ENCODE data around the gene VAT1. TPM values are rescaled to one million over a fixed set of nuclear protein-coding genes. Genes with fewer than 3 reads are reported as not detected.

The VAT1 gene
- total and polyA plus RNA-seq, 2 of the 13 experiments (the other 11 are each of a cell fraction or from before 2014, with no cell fraction given), result 143 to 205 TPM

DNA sequence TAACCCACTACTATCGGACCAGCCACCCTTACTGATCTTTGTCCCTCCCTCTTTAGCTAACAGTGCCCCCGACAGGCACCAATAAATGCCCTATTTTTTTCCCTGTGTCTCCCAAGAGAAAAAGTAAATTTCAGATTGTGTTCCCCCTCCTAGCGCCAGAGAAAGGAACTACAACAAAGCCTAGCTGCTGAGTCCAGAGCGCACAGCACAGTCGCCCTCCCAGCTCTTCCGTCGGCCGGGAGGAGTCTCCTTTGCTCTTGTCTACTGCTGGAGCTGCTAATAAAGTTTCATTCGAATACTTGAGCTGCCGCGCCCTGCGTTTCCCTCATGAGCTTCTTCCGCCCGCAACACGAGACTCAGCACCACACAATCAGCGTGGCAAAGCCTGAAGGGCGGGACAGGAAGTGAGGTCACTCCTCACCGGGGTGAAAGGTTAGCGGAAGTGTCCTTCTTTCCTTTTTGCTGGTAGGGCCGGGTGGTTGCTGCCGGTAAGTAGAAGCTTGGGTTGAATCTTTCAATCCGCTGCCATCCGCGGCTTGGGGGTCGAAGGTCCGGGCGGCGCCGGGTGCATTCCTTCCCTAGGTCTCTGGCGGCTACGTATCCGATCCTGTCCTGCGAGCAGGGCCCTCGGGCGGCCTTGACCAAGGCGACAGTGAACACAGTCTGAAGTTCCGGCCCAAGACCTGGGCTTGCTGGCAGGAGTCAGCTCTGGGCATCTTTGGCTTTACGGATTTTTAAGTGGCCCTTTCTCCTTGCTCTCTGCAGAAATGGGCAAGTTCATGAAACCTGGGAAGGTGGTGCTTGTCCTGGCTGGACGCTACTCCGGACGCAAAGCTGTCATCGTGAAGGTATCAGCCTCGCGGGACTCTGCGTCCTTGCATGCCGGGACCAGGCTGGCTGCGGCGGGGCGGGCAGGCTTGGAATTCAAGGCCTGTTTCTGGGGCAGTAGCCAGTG is 23.9 kb downstream of the VAT1 start, which contains the start of gene RPL27 (continued):
- TF ChIP-seq, protein P1, sequence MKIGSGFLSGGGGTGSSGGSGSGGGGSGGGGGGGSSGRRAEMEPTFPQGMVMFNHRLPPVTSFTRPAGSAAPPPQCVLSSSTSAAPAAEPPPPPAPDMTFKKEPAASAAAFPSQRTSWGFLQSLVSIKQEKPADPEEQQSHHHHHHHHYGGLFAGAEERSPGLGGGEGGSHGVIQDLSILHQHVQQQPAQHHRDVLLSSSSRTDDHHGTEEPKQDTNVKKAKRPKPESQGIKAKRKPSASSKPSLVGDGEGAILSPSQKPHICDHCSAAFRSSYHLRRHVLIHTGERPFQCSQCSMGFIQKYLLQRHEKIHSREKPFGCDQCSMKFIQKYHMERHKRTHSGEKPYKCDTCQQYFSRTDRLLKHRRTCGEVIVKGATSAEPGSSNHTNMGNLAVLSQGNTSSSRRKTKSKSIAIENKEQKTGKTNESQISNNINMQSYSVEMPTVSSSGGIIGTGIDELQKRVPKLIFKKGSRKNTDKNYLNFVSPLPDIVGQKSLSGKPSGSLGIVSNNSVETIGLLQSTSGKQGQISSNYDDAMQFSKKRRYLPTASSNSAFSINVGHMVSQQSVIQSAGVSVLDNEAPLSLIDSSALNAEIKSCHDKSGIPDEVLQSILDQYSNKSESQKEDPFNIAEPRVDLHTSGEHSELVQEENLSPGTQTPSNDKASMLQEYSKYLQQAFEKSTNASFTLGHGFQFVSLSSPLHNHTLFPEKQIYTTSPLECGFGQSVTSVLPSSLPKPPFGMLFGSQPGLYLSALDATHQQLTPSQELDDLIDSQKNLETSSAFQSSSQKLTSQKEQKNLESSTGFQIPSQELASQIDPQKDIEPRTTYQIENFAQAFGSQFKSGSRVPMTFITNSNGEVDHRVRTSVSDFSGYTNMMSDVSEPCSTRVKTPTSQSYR (CRISPR knock-in tag; IDR thresholded peaks at IDR 0.05; ENCODE audit: borderline replicate concordance), result no peak
- TF ChIP-seq CCDC6 (CRISPR knock-in tag; IDR thresholded peaks at IDR 0.05) (peak; percentile 93; the same call in 1 of the 2 replicates), HMGA1 (CRISPR knock-in tag; conservative IDR thresholded peaks at IDR 0.05) (no peak), ZNF670 (CRISPR knock-in tag; IDR thresholded peaks at IDR 0.05; ENCODE audit: borderline replicate concordance) (peak; percentile 99), HNRNPUL1 (IDR thresholded peaks at IDR 0.05; ENCODE audit: low read depth, low read length) (no peak), ZFP41 (CRISPR knock-in tag; IDR thresholded peaks at IDR 0.05; ENCODE audit: borderline replicate concordance) (0 out of 2 replicates have a peak, but pooled peaks have one; percentile 58), PCBP1 (IDR thresholded peaks at IDR 0.05; ENCODE audit: borderline replicate concordance, low read depth, low read length) (peak; percentile 85; the same call in 1 of the 2 replicates), MEIS1 (CRISPR knock-in tag; IDR thresholded peaks at IDR 0.05; ENCODE audit: borderline replicate concordance) (peak; percentile 84), ZNF235 (CRISPR knock-in tag; IDR thresholded peaks at IDR 0.05; ENCODE audit: borderline replicate concordance) (0 out of 2 replicates have a peak, but pooled peaks have one; percentile 75), ZNF792 (CRISPR knock-in tag; IDR thresholded peaks at IDR 0.05) (peak; percentile 99), ZNF768 (CRISPR knock-in tag; IDR thresholded peaks at IDR 0.05) (peak; percentile 70), ZNF468 (CRISPR knock-in tag; IDR thresholded peaks at IDR 0.05) (peak; percentile 90; the same call in 1 of the 2 replicates), RBM39 (IDR thresholded peaks at IDR 0.05; ENCODE audit: low read depth, low read length, poor library complexity, severe bottlenecking) (peak; percentile 98), MIER2 (CRISPR knock-in tag; IDR thresholded peaks at IDR 0.05) (peak; percentile 89), ZNF230 (CRISPR knock-in tag; IDR thresholded peaks at IDR 0.05) (peak; percentile 93)
- TF ChIP-seq, protein P2, sequence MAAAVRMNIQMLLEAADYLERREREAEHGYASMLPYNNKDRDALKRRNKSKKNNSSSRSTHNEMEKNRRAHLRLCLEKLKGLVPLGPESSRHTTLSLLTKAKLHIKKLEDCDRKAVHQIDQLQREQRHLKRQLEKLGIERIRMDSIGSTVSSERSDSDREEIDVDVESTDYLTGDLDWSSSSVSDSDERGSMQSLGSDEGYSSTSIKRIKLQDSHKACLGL (CRISPR knock-in tag; IDR thresholded peaks at IDR 0.05), result peak; percentile 92
- TF ChIP-seq, protein P3, sequence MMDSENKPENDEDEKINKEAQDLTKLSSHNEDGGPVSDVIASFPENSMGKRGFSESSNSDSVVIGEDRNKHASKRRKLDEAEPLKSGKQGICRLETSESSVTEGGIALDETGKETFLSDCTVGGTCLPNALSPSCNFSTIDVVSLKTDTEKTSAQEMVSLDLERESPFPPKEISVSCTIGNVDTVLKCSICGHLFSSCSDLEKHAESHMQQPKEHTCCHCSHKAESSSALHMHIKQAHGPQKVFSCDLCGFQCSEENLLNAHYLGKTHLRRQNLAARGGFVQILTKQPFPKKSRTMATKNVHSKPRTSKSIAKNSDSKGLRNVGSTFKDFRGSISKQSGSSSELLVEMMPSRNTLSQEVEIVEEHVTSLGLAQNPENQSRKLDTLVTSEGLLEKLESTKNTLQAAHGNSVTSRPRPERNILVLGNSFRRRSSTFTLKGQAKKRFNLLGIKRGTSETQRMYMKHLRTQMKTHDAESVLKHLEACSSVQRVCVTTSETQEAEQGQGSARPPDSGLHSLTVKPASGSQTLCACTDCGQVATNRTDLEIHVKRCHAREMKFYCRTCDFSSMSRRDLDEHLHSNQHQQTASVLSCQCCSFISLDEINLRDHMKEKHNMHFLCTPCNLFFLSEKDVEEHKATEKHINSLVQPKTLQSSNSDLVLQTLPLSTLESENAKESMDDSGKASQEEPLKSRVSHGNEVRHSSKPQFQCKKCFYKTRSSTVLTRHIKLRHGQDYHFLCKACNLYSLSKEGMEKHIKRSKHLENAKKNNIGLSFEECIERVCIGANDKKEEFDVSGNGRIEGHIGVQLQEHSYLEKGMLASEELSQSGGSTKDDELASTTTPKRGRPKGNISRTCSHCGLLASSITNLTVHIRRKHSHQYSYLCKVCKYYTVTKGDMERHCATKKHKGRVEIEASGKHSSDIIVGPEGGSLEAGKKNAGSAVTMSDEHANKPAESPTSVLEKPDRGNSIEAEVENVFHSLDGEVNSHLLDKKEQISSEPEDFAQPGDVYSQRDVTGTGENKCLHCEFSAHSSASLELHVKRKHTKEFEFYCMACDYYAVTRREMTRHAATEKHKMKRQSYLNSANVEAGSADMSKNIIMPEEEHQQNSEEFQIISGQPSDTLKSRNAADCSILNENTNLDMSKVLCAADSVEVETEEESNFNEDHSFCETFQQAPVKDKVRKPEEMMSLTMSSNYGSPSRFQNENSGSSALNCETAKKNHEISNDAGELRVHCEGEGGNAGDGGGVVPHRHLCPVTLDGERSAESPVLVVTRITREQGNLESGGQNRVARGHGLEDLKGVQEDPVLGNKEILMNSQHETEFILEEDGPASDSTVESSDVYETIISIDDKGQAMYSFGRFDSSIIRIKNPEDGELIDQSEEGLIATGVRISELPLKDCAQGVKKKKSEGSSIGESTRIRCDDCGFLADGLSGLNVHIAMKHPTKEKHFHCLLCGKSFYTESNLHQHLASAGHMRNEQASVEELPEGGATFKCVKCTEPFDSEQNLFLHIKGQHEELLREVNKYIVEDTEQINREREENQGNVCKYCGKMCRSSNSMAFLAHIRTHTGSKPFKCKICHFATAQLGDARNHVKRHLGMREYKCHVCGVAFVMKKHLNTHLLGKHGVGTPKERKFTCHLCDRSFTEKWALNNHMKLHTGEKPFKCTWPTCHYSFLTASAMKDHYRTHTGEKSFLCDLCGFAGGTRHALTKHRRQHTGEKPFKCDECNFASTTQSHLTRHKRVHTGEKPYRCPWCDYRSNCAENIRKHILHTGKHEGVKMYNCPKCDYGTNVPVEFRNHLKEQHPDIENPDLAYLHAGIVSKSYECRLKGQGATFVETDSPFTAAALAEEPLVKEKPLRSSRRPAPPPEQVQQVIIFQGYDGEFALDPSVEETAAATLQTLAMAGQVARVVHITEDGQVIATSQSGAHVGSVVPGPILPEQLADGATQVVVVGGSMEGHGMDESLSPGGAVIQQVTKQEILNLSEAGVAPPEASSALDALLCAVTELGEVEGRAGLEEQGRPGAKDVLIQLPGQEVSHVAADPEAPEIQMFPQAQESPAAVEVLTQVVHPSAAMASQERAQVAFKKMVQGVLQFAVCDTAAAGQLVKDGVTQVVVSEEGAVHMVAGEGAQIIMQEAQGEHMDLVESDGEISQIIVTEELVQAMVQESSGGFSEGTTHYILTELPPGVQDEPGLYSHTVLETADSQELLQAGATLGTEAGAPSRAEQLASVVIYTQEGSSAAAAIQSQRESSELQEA (CRISPR knock-in tag; IDR thresholded peaks at IDR 0.05; ENCODE audit: not compliant biosample characterization), result peak; percentile 84
